Lung (tissue), 12 donors: ENCODE measurements around the gene STAB2. TPM values are rescaled to one million over a fixed set of nuclear protein-coding genes. Genes with fewer than 3 reads are reported as not detected.
"Not testable (repeated sequence)": the region's sequence is repeated elsewhere in the genome, so short reads cannot be mapped to it uniquely, and the experiment has no call there.

Experiments used
- ATAC-seq: fragments of 200-7000 bp; cut with Tn5 transposase; one replicate; pipeline ENCODE4 v1.9.1; 2020; ENCODE audit warnings: moderate number of reproducible peaks; ENCODE audit not compliant: insufficient read depth, low FRiP score
- DNase-seq, 3 donors: peaks; one replicate each; pipeline ENCODE4 v3.0.0-alpha.2; 2013 to 2017
- H3K27ac ChIP-seq, 2 donors: one replicate each; pipeline ENCODE4 v1.5.1; 2013; ENCODE audit warnings: mild to moderate bottlenecking in 2 of 2, moderate library complexity in 2 of 2, control low read depth in 1 of 2, inconsistent platforms in 1 of 2, low read depth in 1 of 2, low read length in 1 of 2
- H3K27me3 ChIP-seq, 3 donors: one replicate each; pipeline ENCODE4 v1.5.1; 2013; ENCODE audit warnings: low read length in 2 of 3; ENCODE audit not compliant: control insufficient read depth in 3 of 3, insufficient read depth in 3 of 3
- H3K36me3 ChIP-seq, 4 donors: one replicate each; pipeline ENCODE4 v1.5.1; 2013; ENCODE audit warnings: low read length in 4 of 4, mild to moderate bottlenecking in 1 of 4, moderate library complexity in 1 of 4; ENCODE audit not compliant: control insufficient read depth in 4 of 4, insufficient read depth in 4 of 4
- H3K4me1 ChIP-seq, 5 donors: one replicate each; pipeline ENCODE4 v1.5.1; 2013; ENCODE audit warnings: low read length in 5 of 5, mild to moderate bottlenecking in 2 of 5, moderate library complexity in 1 of 5; ENCODE audit not compliant: control insufficient read depth in 5 of 5, insufficient read depth in 5 of 5
- H3K4me3 ChIP-seq: one replicate; pipeline ENCODE4 v1.5.1; 2013; ENCODE audit warnings: mild to moderate bottlenecking, control low read depth, moderate library complexity
- H3K9ac ChIP-seq, 2 donors: one replicate each; pipeline ENCODE4 v1.5.1; 2013; ENCODE audit warnings: low read length in 2 of 2, control low read depth in 1 of 2; ENCODE audit not compliant: insufficient read depth in 1 of 2
- H3K9me3 ChIP-seq, 4 donors: one replicate each; pipeline ENCODE4 v1.5.1; 2013; ENCODE audit warnings: low read length in 3 of 4, mild to moderate bottlenecking in 1 of 4, moderate library complexity in 1 of 4; ENCODE audit not compliant: control insufficient read depth in 4 of 4, insufficient read depth in 3 of 4
- WGBS, 2 donors: extraction: QIAGEN DNeasy Blood & Tissue Kit; methylation state at CpG; one replicate each; pipeline ENCODE4 v1.1.7; 2013; 5-methylcytosine and 5-hydroxymethylcytosine counted together
- polyA plus RNA-seq, 2 donors: library from polyadenylated mRNA; stranded (reverse); fragments of 200-250 nt; gene quantifications; one replicate each; pipeline ENCODE4 v1.2.1, GENCODE V29; 2013
- total RNA-seq, 2 donors: library from RNA; depleted of rRNA in 1 of 2; stranded (reverse); fragments of >200 nt in 1 of 2; gene quantifications; one replicate each; pipeline ENCODE4 v1.2.1, GENCODE V29; 2014 to 2021
- TF ChIP-seq, protein P1 (sequence below): IDR thresholded peaks from 2 replicates; pipeline ENCODE4 v1.5.1; 2012; ENCODE audit warnings: mild to moderate bottlenecking; ENCODE audit errors: control extremely low read depth, extremely low read depth
- donor health status: control.
- donor health status: control.
- donor health status: Bipolar disorder and iron deficiency.
- donor health status: healthy.
- donor health status: DM: yes; HTN: yes; CAD: no.

The STAB2 gene
- total and polyA plus RNA-seq, 4 donors: 0.06 to 10.0 (median 0.43) TPM

DNA sequence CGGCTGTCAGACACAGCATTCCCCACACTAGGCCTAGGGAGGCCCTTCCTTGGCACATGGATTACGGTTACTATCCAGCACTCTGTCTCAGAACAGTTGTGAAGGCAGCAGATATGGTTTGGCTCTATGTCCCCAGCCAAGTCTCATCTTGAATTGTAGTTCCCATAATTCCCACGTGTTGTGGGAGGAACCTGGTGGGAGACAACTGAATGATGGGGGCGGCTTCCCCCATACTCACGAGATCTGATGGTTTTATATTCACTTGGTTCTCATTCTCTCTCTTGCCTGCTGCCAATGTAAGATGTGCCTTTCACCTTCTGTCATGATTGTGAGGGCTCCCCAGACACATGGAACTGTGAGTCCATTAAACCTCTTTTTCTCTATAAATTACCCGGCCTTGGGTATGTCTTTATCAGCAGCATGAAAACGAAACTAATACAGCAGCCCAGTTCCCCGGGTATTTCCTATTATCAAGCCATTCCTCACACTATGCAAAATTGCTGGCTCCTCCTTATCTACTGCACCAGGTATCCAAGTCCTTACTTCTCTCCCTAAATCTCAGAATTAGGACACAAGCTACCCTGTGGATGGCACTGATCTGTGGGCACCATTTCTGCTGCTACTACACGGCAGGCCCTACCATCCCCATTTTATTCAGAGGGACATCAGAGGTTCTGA is 220.6 kb downstream of the STAB2 start:
- Histone ChIP-seq H3K4me3 (no peak overlapping the region), H3K36me3 (no peaks in the 10 kb centered on the region), H3K27me3 (no peaks in the 10 kb centered on the region), H3K9me3 (no peaks in the 10 kb centered on the region), H3K4me1 (peaks cover 0 to 2% (median 0%) of the 10 kb centered on the region in 5 donors), H3K9ac (no peak overlapping the region), H3K27ac (no peak overlapping the region)
- 90 to 91% methylated on average over 9 of the region's 9 CpGs for WGBS, 2 donors
- TF ChIP-seq, protein P1, sequence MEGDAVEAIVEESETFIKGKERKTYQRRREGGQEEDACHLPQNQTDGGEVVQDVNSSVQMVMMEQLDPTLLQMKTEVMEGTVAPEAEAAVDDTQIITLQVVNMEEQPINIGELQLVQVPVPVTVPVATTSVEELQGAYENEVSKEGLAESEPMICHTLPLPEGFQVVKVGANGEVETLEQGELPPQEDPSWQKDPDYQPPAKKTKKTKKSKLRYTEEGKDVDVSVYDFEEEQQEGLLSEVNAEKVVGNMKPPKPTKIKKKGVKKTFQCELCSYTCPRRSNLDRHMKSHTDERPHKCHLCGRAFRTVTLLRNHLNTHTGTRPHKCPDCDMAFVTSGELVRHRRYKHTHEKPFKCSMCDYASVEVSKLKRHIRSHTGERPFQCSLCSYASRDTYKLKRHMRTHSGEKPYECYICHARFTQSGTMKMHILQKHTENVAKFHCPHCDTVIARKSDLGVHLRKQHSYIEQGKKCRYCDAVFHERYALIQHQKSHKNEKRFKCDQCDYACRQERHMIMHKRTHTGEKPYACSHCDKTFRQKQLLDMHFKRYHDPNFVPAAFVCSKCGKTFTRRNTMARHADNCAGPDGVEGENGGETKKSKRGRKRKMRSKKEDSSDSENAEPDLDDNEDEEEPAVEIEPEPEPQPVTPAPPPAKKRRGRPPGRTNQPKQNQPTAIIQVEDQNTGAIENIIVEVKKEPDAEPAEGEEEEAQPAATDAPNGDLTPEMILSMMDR: no peak
- DNase-seq: no peak
- ATAC-seq: no peak

DNA sequence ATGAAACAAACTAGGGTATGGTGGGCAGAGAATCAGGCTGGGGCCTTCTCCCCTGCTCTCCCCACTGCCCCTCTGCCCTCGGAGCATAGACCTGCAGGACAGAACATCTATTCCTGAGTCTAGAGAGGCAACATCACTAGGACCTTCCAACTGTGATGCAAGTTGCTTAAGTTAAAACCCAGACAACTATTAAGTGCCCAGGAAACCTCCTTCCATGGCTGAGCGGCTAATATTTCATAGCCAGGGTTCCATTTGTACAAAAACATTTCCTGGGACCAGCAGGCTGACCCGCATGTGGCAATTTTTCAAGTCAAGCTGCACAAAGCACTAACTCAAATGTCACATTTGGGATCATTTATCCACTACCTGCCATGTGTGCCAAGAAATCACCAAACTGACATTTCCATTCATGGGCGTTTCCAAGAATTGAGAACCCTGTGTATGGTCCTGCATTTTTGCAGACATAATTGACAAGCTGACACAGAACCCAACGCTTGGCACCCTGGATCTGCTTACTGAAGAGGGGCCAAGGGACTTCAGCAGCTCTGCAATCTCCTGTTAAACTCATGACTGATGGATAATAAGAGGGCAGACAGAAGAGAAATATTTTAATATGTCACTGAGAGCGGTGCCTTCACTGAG is 221.3 kb downstream of the STAB2 start:
- H3K36me3 ChIP-seq: no peaks in the 10 kb centered on the region
- peaks cover 0 to 2% (median 0%) of the 10 kb centered on the region in 5 donors for H3K4me1 ChIP-seq
- WGBS, 2 donors: 95% methylated on average over 6 of the region's 6 CpGs
- no peaks in the 10 kb centered on the region for H3K27me3 ChIP-seq
- H3K9ac ChIP-seq: no peak overlapping the region
- no peaks in the 10 kb centered on the region for H3K9me3 ChIP-seq
- H3K4me3 ChIP-seq: no peak overlapping the region
- TF ChIP-seq, protein P1: no peak
- no peak for DNase-seq
- H3K27ac ChIP-seq: no peak overlapping the region
- no peak for ATAC-seq

DNA sequence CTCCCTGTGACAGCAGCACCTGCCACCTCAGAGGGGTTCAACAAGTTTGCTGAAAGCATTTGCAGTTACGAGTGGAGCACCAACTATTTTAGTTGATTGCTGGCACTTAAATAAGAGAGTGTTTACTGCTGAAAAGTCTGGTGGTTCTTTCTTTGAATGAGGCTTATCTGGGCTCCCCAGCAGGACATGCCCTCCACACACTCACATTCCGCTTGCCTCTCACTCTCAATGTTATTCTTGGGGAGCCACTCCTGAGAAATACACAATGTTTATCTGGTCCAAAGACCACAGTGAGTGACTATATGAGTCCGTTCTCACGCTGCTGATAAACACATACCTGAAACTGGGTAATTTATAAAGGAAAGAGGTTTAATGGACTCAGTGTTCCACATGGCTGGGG is 222.1 kb downstream of the STAB2 start:
- Histone ChIP-seq H3K27me3 (no peaks in the 10 kb centered on the region), H3K27ac (no peak overlapping the region), H3K9me3 (no peaks in the 10 kb centered on the region), H3K4me1 (peaks cover 0 to 2% (median 0%) of the 10 kb centered on the region in 5 donors), H3K4me3 (no peak overlapping the region), H3K9ac (no peak overlapping the region), H3K36me3 (no peaks in the 10 kb centered on the region)
- TF ChIP-seq, protein P1: no peak
- ATAC-seq: no peak
- WGBS, 2 donors: 76 to 90% methylated on average over 4 of the region's 4 CpGs
- DNase-seq: no peak

DNA sequence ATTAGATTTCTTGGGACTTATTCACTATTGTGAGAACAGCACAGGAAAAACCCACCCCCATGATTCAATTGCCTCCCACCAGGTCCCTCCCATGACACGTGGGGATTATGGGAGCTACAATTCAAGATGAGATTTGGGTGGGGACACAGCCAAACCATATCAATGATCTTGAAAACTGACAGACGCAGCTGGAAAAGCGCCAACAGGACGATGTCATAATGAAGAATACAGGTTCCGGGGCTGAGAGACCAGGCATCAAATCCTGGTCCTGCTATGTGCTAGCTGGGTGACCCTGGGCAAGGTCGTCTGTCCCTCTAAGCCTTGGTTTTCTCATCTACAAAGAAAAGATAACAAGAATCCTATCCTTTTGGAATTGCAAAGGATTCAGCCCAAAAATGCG is 222.6 kb downstream of the STAB2 start:
- H3K9me3 ChIP-seq, H3K4me3 ChIP-seq, H3K9ac ChIP-seq, ATAC-seq, H3K27me3 ChIP-seq, DNase-seq, H3K4me1 ChIP-seq, H3K27ac ChIP-seq, H3K36me3 ChIP-seq: not testable (repeated sequence)
- 85 to 93% methylated on average over 7 of the region's 7 CpGs for WGBS, 2 donors
